ENCODE data around the gene GRAMD1B. TPM values are rescaled to one million over a fixed set of nuclear protein-coding genes. Genes with fewer than 3 reads are reported as not detected.

Gene GRAMD1B
- total and polyA plus RNA-seq, 3 experiments from 2014 or later = 2.1 to 28.2 (median 27.9) TPM

DNA sequence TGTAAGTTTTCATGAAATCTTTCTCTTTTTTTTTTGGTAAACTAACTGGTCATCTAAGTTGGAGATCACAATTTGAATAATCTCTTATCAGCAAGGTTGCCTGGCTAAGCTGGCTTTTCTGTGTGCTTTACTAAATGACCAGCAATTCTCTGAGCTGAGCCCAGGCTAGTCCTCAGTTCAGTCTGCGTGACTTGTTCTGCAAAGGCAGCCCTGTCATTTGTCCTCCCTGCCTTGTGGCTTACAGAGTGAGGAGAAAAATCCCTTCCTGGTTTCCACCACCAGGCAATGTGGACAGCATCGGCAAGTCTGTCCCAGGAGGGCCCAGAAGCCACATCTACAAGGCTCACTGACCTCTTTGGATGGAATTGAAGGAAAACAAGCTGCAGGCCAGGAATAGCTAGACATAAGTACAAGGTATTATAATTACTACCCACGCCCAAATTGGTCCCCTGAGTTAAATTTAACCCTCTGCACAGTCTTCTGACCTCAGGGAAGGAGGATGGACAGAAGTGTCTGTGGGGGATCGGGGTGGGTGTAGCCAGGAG lies 115.7 kb downstream of the GRAMD1B start:
- H3K4me1 Mint-ChIP-seq = no peaks in the 10 kb centered on the region
- no peaks in the 10 kb centered on the region for H3K36me3 ChIP-seq (ENCODE audit: insufficient read depth, low read length)
- no peak for DNase-seq
- POLR2A ChIA-PET = no interaction called here
- no peaks in the 10 kb centered on the region for H3K27me3 ChIP-seq (ENCODE audit: insufficient read depth, low read length, poor library complexity, severe bottlenecking)
- H3K4me3 Mint-ChIP-seq = no peak overlapping the region
- no peak overlapping the region for H3K27ac Mint-ChIP-seq
- H3K9me3 Mint-ChIP-seq = no peaks in the 10 kb centered on the region
- CTCF ChIA-PET = interaction anchor here (0.8 kb wide), 1 partner anchor 12 kb away, joined by 3 read pairs; no protein-coding TSS in a partner anchor
- peaks cover 0 to 6% of the 10 kb centered on the region in 2 donors for H3K27me3 Mint-ChIP-seq
- H3K4me3 ChIP-seq (ENCODE audit: low read length) = no peak overlapping the region
- H3K36me3 Mint-ChIP-seq = peaks cover 0 to 3% (median 1%) of the 10 kb centered on the region in 3 donors
- H3K4me1 ChIP-seq (ENCODE audit: insufficient read depth, low read length) = no peaks in the 10 kb centered on the region
- no peaks in the 10 kb centered on the region for H3K9me3 ChIP-seq (ENCODE audit: low read length)
- no peak overlapping the region for H3K27ac ChIP-seq (ENCODE audit: low read depth, low read length)

DNA sequence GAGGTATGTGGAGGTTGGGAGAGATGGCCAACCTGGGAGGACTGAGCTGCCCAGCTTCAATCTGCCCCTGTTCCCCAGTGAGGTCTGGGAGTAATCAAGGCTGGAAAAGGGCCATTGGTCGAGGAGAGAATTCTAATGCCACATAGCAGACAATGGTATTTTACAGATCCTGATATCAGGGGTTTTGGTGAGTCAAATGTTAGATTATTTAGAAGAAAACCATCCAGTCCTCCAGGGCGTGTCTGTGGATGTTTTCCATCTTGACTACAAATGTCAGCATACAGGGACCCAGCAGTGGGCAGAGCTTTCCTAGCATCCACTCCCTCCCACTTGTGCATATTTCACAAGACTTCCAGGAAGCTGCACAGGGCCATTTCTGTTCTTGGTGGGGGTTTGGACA lies 116.4 kb downstream of the GRAMD1B start:
- CTCF ChIA-PET = no interaction called here

DNA sequence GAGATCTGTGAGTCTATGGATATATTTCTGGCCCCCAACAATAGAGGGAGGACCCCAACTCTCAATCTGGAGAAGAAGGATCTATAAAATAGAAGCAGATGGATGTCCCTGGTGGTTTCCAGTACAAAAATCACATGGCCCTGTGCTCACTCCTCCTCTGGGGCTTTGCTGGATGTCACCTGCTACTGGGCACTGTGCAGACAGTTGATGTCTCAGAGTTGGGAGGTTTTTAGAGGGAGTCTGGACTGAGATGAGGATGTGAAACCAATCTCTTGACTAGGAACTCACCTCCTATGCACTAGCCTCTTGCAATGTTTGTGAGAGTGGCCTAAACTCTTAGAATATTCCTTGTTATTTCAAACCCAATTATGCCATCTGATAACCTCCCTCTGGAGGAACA lies 117.1 kb downstream of the GRAMD1B start:
- no peak overlapping the region for H3K27ac Mint-ChIP-seq
- CTCF ChIA-PET = no interaction called here
- POLR2A ChIA-PET = no interaction called here
- no peak overlapping the region for H3K27ac ChIP-seq (ENCODE audit: low read depth, low read length)
- no peaks in the 10 kb centered on the region for H3K36me3 Mint-ChIP-seq
- DNase-seq = no peak
- H3K4me1 Mint-ChIP-seq = no peaks in the 10 kb centered on the region
- H3K27me3 ChIP-seq (ENCODE audit: insufficient read depth, low read length, poor library complexity, severe bottlenecking) = no peaks in the 10 kb centered on the region
- no peaks in the 10 kb centered on the region for H3K36me3 ChIP-seq (ENCODE audit: insufficient read depth, low read length)
- no peak overlapping the region for H3K4me3 ChIP-seq (ENCODE audit: low read length)
- no peak overlapping the region for H3K4me3 Mint-ChIP-seq
- peaks cover 0 to 6% of the 10 kb centered on the region in 2 donors for H3K27me3 Mint-ChIP-seq
- no peaks in the 10 kb centered on the region for H3K4me1 ChIP-seq (ENCODE audit: insufficient read depth, low read length)
- no peaks in the 10 kb centered on the region for H3K9me3 ChIP-seq (ENCODE audit: low read length)
- no peaks in the 10 kb centered on the region for H3K9me3 Mint-ChIP-seq

More for the DNA sequence above, 116.4 kb downstream of the GRAMD1B start:
- H3K27ac Mint-ChIP-seq = no peak overlapping the region
- Histone ChIP-seq H3K27me3 (ENCODE audit: insufficient read depth, low read length, poor library complexity, severe bottlenecking) (no peaks in the 10 kb centered on the region), H3K4me3 (ENCODE audit: low read length) (no peak overlapping the region), H3K9me3 (ENCODE audit: low read length) (no peaks in the 10 kb centered on the region), H3K27ac (ENCODE audit: low read depth, low read length) (no peak overlapping the region), H3K36me3 (ENCODE audit: insufficient read depth, low read length) (no peaks in the 10 kb centered on the region), H3K4me1 (ENCODE audit: insufficient read depth, low read length) (no peaks in the 10 kb centered on the region)
- POLR2A ChIA-PET = no interaction called here
- H3K4me1 Mint-ChIP-seq = no peaks in the 10 kb centered on the region
- H3K4me3 Mint-ChIP-seq = no peak overlapping the region
- DNase-seq = no peak
- no peaks in the 10 kb centered on the region for H3K36me3 Mint-ChIP-seq
- H3K9me3 Mint-ChIP-seq = no peaks in the 10 kb centered on the region
- peaks cover 0 to 6% of the 10 kb centered on the region in 2 donors for H3K27me3 Mint-ChIP-seq

DNA sequence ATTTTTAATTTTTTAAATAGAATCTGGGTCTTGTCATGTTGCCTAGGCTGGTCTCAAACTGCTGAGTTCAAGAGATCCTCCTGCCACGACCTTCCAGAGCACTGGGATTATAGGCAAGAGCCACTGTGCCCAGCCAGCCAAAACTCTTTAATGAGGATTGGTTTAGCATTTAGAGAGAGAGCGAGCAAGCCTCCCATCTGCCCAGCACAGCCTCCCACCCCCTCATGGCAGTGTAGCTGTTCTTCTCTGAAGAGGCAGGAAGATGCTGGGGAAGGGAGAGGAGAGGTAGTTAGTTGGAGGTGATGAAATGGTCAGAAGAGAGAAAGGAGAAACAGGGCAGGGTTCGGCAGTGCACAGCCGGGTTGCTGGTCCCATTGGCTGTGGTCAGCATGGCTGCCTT lies 118.7 kb downstream of the GRAMD1B start:
- Mint-ChIP-seq H3K4me3 (no peak overlapping the region), H3K9me3 (no peaks in the 10 kb centered on the region), H3K27ac (peak overlapping the region in 1 of 8 donors; percentile 51), H3K27me3 (peaks cover 0 to 4% of the 10 kb centered on the region in 2 donors), H3K36me3 (no peaks in the 10 kb centered on the region), H3K4me1 (no peaks in the 10 kb centered on the region)
- CTCF ChIA-PET = no interaction called here
- Histone ChIP-seq H3K4me3 (ENCODE audit: low read length) (no peak overlapping the region), H3K4me1 (ENCODE audit: insufficient read depth, low read length) (no peaks in the 10 kb centered on the region), H3K9me3 (ENCODE audit: low read length) (no peaks in the 10 kb centered on the region), H3K27ac (ENCODE audit: low read depth, low read length) (no peak overlapping the region), H3K27me3 (ENCODE audit: insufficient read depth, low read length, poor library complexity, severe bottlenecking) (no peaks in the 10 kb centered on the region), H3K36me3 (ENCODE audit: insufficient read depth, low read length) (no peaks in the 10 kb centered on the region)
- DNase-seq = no peak
- POLR2A ChIA-PET = no interaction called here

DNA sequence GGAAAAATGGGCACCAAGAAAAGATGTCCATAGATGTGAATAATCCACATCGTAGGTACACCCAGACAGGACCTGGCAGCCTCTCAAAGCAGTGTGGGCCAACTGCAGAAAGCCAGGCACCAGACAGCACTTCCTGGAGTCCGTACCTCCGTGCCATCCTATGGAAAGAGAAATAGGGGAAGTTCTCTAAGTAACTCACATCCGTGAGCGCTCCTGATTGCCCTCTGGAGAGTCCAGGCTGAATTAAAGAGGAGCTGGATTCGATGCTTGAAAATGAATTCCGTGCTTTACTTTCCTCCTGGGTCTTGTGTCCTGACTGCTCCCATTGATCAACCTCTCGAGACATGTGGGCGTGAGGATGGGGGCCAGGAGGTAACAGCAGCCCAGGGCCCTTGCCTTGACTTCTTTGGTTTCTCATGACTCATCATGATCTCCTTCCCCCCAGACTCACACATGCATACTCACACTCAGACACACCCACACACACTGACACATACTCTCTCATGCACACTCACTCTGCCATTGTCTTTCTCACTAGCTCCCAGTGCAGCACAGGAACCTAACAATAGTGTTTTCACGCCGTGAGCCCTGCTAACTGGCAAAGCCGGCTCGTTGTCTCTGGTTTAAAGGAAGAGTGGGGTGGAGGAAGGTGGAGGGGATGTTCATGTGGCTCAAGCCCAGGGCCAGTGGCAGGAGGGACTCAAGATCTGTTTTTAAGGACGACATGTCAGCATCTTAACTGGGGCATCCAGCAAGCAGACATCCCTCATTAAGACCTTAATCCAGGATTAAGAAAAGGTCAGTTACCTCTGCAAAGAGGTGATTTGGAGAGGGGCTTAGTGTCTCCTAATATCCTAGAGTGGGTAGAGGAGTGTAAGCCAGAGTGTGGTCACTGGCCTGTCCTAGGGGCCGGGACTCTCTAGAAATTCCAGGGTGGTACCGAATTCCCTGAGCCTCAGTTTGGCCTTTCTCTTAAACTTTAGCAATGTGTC lies 120.2 kb downstream of the GRAMD1B start:
- Mint-ChIP-seq H3K36me3 (no peaks in the 10 kb centered on the region), H3K27ac (peak overlapping the region in 1 of 8 donors; percentile 34), H3K4me1 (no peaks in the 10 kb centered on the region), H3K27me3 (peaks cover 0 to 5% of the 10 kb centered on the region in 2 donors), H3K4me3 (no peak overlapping the region), H3K9me3 (no peaks in the 10 kb centered on the region)
- ChIA-PET CTCF (no interaction called here), POLR2A (no interaction called here)
- DNase-seq = no peak
- no peaks in the 10 kb centered on the region for H3K27me3 ChIP-seq (ENCODE audit: insufficient read depth, low read length, poor library complexity, severe bottlenecking)
- no peak overlapping the region for H3K27ac ChIP-seq (ENCODE audit: low read depth, low read length)
- no peaks in the 10 kb centered on the region for H3K36me3 ChIP-seq (ENCODE audit: insufficient read depth, low read length)
- no peaks in the 10 kb centered on the region for H3K4me1 ChIP-seq (ENCODE audit: insufficient read depth, low read length)
- H3K9me3 ChIP-seq (ENCODE audit: low read length) = no peaks in the 10 kb centered on the region
- no peak overlapping the region for H3K4me3 ChIP-seq (ENCODE audit: low read length)

DNA sequence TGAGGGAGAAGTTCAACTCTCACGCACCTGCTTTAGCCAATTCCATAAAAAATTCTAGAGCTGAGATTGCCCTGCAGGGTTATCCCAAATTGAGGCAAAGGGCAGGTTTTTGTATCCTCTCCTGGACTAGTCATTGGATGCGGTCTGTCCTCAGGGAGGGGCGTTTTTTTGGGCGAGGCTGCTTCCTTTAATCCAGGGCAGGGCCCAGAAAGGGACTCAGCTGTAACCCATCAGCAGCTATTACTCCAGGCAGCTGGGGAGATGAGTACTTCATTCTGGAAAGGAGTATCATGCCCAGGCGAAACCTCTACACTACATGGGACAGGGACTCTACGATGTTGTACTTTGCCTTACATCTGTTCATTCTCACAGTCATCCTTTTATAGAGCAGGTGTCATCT lies 121.0 kb downstream of the GRAMD1B start:
- no peaks in the 10 kb centered on the region for H3K9me3 Mint-ChIP-seq
- H3K9me3 ChIP-seq (ENCODE audit: low read length) = no peaks in the 10 kb centered on the region
- peak overlapping the region in 1 of 8 donors; percentile 15 for H3K27ac Mint-ChIP-seq
- no peak for DNase-seq
- peaks cover 0 to 5% of the 10 kb centered on the region in 2 donors for H3K27me3 Mint-ChIP-seq
- no peaks in the 10 kb centered on the region for H3K4me1 ChIP-seq (ENCODE audit: insufficient read depth, low read length)
- ChIA-PET CTCF (no interaction called here), POLR2A (no interaction called here)
- H3K27ac ChIP-seq (ENCODE audit: low read depth, low read length) = no peak overlapping the region
- no peaks in the 10 kb centered on the region for H3K36me3 Mint-ChIP-seq
- no peak overlapping the region for H3K4me3 Mint-ChIP-seq
- no peaks in the 10 kb centered on the region for H3K27me3 ChIP-seq (ENCODE audit: insufficient read depth, low read length, poor library complexity, severe bottlenecking)
- H3K36me3 ChIP-seq (ENCODE audit: insufficient read depth, low read length) = no peaks in the 10 kb centered on the region
- H3K4me1 Mint-ChIP-seq = no peaks in the 10 kb centered on the region
- H3K4me3 ChIP-seq (ENCODE audit: low read length) = no peak overlapping the region

DNA sequence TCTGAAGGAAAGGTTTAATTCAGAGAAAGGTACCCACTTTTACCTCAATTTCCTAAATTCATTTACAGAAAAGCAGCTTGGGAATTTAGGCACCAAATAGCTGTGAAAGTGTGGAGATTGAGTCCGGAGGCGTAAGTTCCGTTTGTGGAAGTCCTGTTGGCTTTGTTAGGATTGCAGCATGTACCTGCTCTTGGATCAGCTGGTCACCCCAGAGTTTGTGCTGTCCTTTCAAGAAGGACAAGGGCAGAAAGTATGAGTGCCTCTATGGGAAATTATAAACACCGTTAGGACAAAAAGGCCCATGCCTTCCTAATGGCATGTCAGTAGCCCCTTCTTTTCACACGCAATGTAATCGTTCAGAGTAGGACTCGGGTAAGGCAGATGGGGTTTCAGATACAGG lies 126.6 kb downstream of the GRAMD1B start:
- Histone ChIP-seq H3K9me3 (ENCODE audit: low read length) (no peaks in the 10 kb centered on the region), H3K4me3 (ENCODE audit: low read length) (no peak overlapping the region), H3K27ac (ENCODE audit: low read depth, low read length) (no peak overlapping the region), H3K36me3 (ENCODE audit: insufficient read depth, low read length) (no peaks in the 10 kb centered on the region), H3K27me3 (ENCODE audit: insufficient read depth, low read length, poor library complexity, severe bottlenecking) (no peaks in the 10 kb centered on the region), H3K4me1 (ENCODE audit: insufficient read depth, low read length) (no peaks in the 10 kb centered on the region)
- peaks cover 0 to 10% (median 5%) of the 10 kb centered on the region in 3 donors for H3K4me1 Mint-ChIP-seq
- POLR2A ChIA-PET = no interaction called here
- peaks cover 0 to 7% of the 10 kb centered on the region in 2 donors for H3K27me3 Mint-ChIP-seq
- DNase-seq = no peak
- CTCF ChIA-PET = no interaction called here
- H3K27ac Mint-ChIP-seq = no peak overlapping the region
- H3K36me3 Mint-ChIP-seq = no peaks in the 10 kb centered on the region
- H3K4me3 Mint-ChIP-seq = no peak overlapping the region
- H3K9me3 Mint-ChIP-seq = no peaks in the 10 kb centered on the region

DNA sequence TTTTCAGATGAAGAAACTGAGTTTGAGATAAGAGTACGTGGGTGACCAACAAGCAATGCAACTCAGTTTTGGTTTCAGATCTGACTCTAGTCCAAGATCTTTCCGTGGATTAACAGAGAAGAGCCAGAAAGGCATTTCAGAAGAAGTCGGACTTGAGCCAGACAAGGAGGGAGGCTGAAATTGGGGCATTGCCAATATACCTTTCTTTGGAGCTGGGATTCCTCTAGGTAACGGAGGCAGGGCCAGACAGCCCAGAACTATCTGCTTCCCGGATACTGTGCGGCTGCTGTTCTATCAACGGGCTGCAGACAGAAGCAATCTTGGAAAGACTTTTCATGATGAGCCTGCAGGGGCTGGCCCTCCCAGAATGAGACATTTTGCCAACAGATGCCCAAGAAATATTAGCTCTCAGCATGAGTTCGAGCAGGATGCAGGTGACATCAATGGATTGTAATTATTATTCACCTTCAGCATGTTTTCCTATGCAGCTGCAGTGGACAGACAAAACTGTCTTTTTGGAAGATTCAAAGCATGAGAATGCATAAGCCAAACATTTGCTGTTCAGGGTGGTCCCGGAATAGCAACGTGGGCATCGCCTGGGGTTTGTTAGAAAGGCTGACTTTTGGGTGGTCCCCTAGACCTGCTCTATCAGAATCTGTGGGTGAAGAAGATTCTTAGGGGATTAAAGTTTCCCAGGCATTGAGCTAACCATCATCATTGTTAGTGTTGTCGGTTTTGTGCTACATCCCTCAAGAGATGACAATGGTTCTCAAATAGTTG lies 128.7 kb downstream of the GRAMD1B start:
- no peak for DNase-seq
- no peaks in the 10 kb centered on the region for H3K36me3 Mint-ChIP-seq
- no peaks in the 10 kb centered on the region for H3K9me3 Mint-ChIP-seq
- Histone ChIP-seq H3K9me3 (ENCODE audit: low read length) (no peaks in the 10 kb centered on the region), H3K36me3 (ENCODE audit: insufficient read depth, low read length) (no peaks in the 10 kb centered on the region), H3K4me3 (ENCODE audit: low read length) (no peak overlapping the region), H3K27ac (ENCODE audit: low read depth, low read length) (no peak overlapping the region), H3K27me3 (ENCODE audit: insufficient read depth, low read length, poor library complexity, severe bottlenecking) (no peaks in the 10 kb centered on the region), H3K4me1 (ENCODE audit: insufficient read depth, low read length) (no peaks in the 10 kb centered on the region)
- ChIA-PET POLR2A (no interaction called here), CTCF (interaction anchor here (2.6 kb wide), 1 partner anchor 18 kb away, joined by 10 read pairs; no protein-coding TSS in a partner anchor)
- H3K4me1 Mint-ChIP-seq = peaks cover 0 to 10% (median 5%) of the 10 kb centered on the region in 3 donors
- H3K27me3 Mint-ChIP-seq = peaks cover 0 to 8% of the 10 kb centered on the region in 2 donors
- H3K27ac Mint-ChIP-seq = no peak overlapping the region
- H3K4me3 Mint-ChIP-seq = no peak overlapping the region
